ENCODE data around the gene DEXI.
"Not testable (repeated sequence)": the region's sequence is repeated elsewhere in the genome, so short reads cannot be mapped to it uniquely, and the experiment has no call there.

The DEXI gene

GRCh38 chr16:10943064-10943353 lies 741 bp upstream of the DEXI start:
- peaks cover 12% of the 10 kb centered on the region; the same call in 1 of the 2 replicates for H3F3A ChIP-seq (ENCODE audit: insufficient read depth)
- peak overlapping the region; percentile 99 for H2AFZ ChIP-seq (ENCODE audit: low read depth, low read length, severe bottlenecking)
- H3K4me3 ChIP-seq (ENCODE audit: insufficient read depth, low read length, poor library complexity, severe bottlenecking), result peak overlapping the region; percentile 67
- H3K79me2 ChIP-seq (ENCODE audit: insufficient read depth, low read length), result peaks cover 10% of the 10 kb centered on the region; the same call in 1 of the 2 replicates
- no peaks in the 10 kb centered on the region for H3K27me3 ChIP-seq (ENCODE audit: low read length)
- 0 out of 2 replicates have a peak overlapping the region, but pooled peaks have one; percentile 69 for H3K9ac ChIP-seq (ENCODE audit: low read length)
- no peaks in the 10 kb centered on the region for H3K9me2 ChIP-seq (replicated peaks; ENCODE audit: insufficient read depth, low read length)
- no peaks in the 10 kb centered on the region for H3K9me3 ChIP-seq (ENCODE audit: insufficient read depth, low read length)
- H3K4me2 ChIP-seq (ENCODE audit: low read depth, low read length, poor library complexity, severe bottlenecking), result peak overlapping the region; percentile 87
- peaks cover 8% of the 10 kb centered on the region; the same call in 1 of the 2 replicates for H4K20me1 ChIP-seq (ENCODE audit: low read depth, low read length)
- H3K36me3 ChIP-seq (ENCODE audit: low read length), result no peaks in the 10 kb centered on the region
- TF ChIP-seq, protein P1, sequence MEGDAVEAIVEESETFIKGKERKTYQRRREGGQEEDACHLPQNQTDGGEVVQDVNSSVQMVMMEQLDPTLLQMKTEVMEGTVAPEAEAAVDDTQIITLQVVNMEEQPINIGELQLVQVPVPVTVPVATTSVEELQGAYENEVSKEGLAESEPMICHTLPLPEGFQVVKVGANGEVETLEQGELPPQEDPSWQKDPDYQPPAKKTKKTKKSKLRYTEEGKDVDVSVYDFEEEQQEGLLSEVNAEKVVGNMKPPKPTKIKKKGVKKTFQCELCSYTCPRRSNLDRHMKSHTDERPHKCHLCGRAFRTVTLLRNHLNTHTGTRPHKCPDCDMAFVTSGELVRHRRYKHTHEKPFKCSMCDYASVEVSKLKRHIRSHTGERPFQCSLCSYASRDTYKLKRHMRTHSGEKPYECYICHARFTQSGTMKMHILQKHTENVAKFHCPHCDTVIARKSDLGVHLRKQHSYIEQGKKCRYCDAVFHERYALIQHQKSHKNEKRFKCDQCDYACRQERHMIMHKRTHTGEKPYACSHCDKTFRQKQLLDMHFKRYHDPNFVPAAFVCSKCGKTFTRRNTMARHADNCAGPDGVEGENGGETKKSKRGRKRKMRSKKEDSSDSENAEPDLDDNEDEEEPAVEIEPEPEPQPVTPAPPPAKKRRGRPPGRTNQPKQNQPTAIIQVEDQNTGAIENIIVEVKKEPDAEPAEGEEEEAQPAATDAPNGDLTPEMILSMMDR (IDR thresholded peaks at IDR 0.05; ENCODE audit: insufficient read depth, low read length, poor library complexity, severe bottlenecking), result no peak
- TF ChIP-seq EZH2phosphoT487 (conservative IDR thresholded peaks at IDR 0.05; ENCODE audit: low read length), result no peak
- no peak overlapping the region for H3K27ac ChIP-seq (ENCODE audit: low read depth, low read length)

GRCh38 chr16:10941935-10942351 lies 325 bp downstream of the DEXI start:
- not testable (repeated sequence) for H3K9me3 ChIP-seq (ENCODE audit: insufficient read depth, low read length); H3K9me2 ChIP-seq (replicated peaks; ENCODE audit: insufficient read depth, low read length); H4K20me1 ChIP-seq (ENCODE audit: low read depth, low read length); H3K27me3 ChIP-seq (ENCODE audit: low read length); H3K27ac ChIP-seq (ENCODE audit: low read depth, low read length); H3K36me3 ChIP-seq (ENCODE audit: low read length)
- Histone ChIP-seq H3K4me2 (ENCODE audit: low read depth, low read length, poor library complexity, severe bottlenecking) (peak overlapping the region; percentile 90), H3K9ac (ENCODE audit: low read length) (peak overlapping the region; percentile 69), H3K79me2 (ENCODE audit: insufficient read depth, low read length) (peaks cover 15% of the 10 kb centered on the region; the same call in 1 of the 2 replicates), H3K4me3 (ENCODE audit: insufficient read depth, low read length, poor library complexity, severe bottlenecking) (peak overlapping the region; percentile 67), H3F3A (ENCODE audit: insufficient read depth) (peaks cover 12% of the 10 kb centered on the region; the same call in 1 of the 2 replicates), H2AFZ (ENCODE audit: low read depth, low read length, severe bottlenecking) (peak overlapping the region; percentile 46)

DNA sequence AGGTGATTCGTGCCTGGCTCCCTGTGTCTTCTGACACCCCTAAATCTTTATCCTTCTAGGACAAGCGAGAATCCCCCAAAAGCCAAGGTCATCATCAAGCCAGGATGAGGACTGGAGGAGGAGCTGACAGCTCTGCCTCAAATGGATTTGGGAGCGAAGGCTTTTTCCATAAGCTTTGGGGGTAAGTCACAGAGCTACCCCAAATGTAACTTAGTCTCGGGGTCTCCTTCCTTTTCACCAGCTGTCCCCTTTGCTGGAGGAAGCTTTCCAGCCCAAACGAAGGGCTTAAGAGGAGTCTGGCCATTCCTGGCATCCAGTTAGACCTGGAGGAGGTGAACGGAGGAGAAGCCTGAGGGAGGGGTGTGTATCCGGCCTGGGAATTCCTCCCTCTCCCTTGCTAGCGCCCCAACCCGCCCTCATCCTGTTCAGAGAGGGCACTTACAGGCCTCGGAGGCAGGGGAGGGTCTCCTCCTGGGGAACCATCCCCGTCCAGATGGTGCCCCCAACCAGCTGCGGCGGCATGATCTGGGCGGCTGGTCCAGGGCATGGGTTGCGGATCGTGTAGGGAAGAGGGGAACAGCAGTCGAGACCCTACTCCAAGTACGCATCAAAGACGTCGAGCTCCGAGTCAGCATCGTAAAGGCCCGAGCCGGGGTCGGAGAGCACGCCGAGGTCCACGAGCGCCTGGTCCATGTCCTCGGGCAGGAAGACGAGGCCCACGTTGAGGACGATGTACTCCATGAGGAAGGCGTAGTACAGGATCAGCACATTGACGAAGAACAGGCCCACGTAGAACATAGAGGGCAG lies 938 bp downstream of the DEXI start:
- Histone ChIP-seq H3K4me2 (ENCODE audit: low read depth, low read length, poor library complexity, severe bottlenecking) (peak overlapping the region; percentile 90), H4K20me1 (ENCODE audit: low read depth, low read length) (peaks cover 8% of the 10 kb centered on the region; the same call in 1 of the 2 replicates), H3K9me3 (ENCODE audit: insufficient read depth, low read length) (no peaks in the 10 kb centered on the region), H3K9ac (ENCODE audit: low read length) (peak overlapping the region; percentile 69), H3K27ac (ENCODE audit: low read depth, low read length) (no peak overlapping the region), H3K4me3 (ENCODE audit: insufficient read depth, low read length, poor library complexity, severe bottlenecking) (peak overlapping the region; percentile 67), H3K79me2 (ENCODE audit: insufficient read depth, low read length) (peaks cover 15% of the 10 kb centered on the region; the same call in 1 of the 2 replicates), H3K9me2 (replicated peaks; ENCODE audit: insufficient read depth, low read length) (no peaks in the 10 kb centered on the region), H2AFZ (ENCODE audit: low read depth, low read length, severe bottlenecking) (no peak overlapping the region), H3F3A (ENCODE audit: insufficient read depth) (peaks cover 12% of the 10 kb centered on the region; the same call in 1 of the 2 replicates), H3K27me3 (ENCODE audit: low read length) (no peaks in the 10 kb centered on the region), H3K36me3 (ENCODE audit: low read length) (no peaks in the 10 kb centered on the region)
- TF ChIP-seq, protein P1 (IDR thresholded peaks at IDR 0.05; ENCODE audit: insufficient read depth, low read length, poor library complexity, severe bottlenecking), result no peak
- TF ChIP-seq EZH2phosphoT487 (conservative IDR thresholded peaks at IDR 0.05; ENCODE audit: low read length), result no peak

DNA sequence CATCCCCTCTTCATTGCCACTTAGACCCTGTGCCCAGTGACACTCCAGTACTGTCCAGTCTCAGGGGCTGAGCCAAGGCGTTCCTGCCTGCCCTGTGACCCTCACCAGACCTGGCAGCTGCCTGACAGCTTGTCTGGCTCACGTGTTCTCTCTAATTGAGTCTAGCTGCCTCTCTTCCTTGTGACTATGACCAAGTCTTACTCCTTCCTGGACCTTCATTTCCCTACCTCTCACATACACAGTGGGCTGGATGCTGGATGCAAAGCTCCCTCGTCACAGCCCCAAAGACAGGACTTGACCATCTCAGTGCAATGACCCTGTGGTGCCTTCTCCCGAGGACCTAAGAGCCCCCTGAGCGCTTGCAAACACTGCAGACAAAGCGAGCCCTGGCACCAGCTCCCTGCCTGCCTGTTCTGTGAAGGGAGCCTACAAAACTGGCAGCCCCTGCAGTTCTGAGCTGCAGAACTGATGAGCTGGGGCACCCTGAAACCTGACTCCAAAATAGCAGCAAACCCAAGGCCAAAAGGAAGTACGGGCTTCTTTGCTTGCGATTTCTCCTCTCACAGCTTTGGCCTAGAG lies 1.7 kb downstream of the DEXI start:
- Histone ChIP-seq H3K4me2 (ENCODE audit: low read depth, low read length, poor library complexity, severe bottlenecking) (peak overlapping the region; percentile 90), H4K20me1 (ENCODE audit: low read depth, low read length) (peaks cover 8% of the 10 kb centered on the region; the same call in 1 of the 2 replicates), H3K9me3 (ENCODE audit: insufficient read depth, low read length) (no peaks in the 10 kb centered on the region), H3K27ac (ENCODE audit: low read depth, low read length) (no peak overlapping the region), H2AFZ (ENCODE audit: low read depth, low read length, severe bottlenecking) (no peak overlapping the region), H3F3A (ENCODE audit: insufficient read depth) (peaks cover 12% of the 10 kb centered on the region; the same call in 1 of the 2 replicates), H3K36me3 (ENCODE audit: low read length) (no peaks in the 10 kb centered on the region), H3K4me3 (ENCODE audit: insufficient read depth, low read length, poor library complexity, severe bottlenecking) (peak overlapping the region; percentile 67), H3K27me3 (ENCODE audit: low read length) (no peaks in the 10 kb centered on the region), H3K9me2 (replicated peaks; ENCODE audit: insufficient read depth, low read length) (no peaks in the 10 kb centered on the region), H3K79me2 (ENCODE audit: insufficient read depth, low read length) (peaks cover 15% of the 10 kb centered on the region; the same call in 1 of the 2 replicates), H3K9ac (ENCODE audit: low read length) (peak overlapping the region; percentile 69)
- TF ChIP-seq EZH2phosphoT487 (conservative IDR thresholded peaks at IDR 0.05; ENCODE audit: low read length), result no peak
- TF ChIP-seq, protein P1 (IDR thresholded peaks at IDR 0.05; ENCODE audit: insufficient read depth, low read length, poor library complexity, severe bottlenecking), result no peak
